Endodermal cell (in vitro differentiated cells): ENCODE measurements around the gene C13orf42. TPM values are rescaled to one million over a fixed set of nuclear protein-coding genes. Genes with fewer than 3 reads are reported as not detected.

ENCODE experiments used
- DNase-seq: peaks from one replicate; pipeline ENCODE4 v3.0.0-alpha.2; 2017
- H3K27ac ChIP-seq: 2 replicates; pipeline ENCODE4 v1.5.1; 2013; ENCODE audit warnings: mild to moderate bottlenecking, low read depth, low read length, moderate library complexity
- H3K27me3 ChIP-seq: 2 replicates; pipeline ENCODE4 v1.6.1; 2013; ENCODE audit warnings: mild to moderate bottlenecking, low read length, moderate library complexity; ENCODE audit not compliant: insufficient read depth, control insufficient read depth, poor library complexity, severe bottlenecking
- H3K36me3 ChIP-seq: 2 replicates; pipeline ENCODE4 v1.7.0; 2013; ENCODE audit warnings: mild to moderate bottlenecking, low read length, moderate library complexity; ENCODE audit not compliant: control insufficient read depth, insufficient read depth
- H3K4me1 ChIP-seq: one replicate; pipeline ENCODE4 v1.7.0; 2013; ENCODE audit warnings: low read length; ENCODE audit not compliant: control insufficient read depth, insufficient read depth
- H3K4me3 ChIP-seq: 2 replicates; pipeline ENCODE4 v1.5.1; 2013; ENCODE audit warnings: mild to moderate bottlenecking, low read length, moderate library complexity
- H3K9ac ChIP-seq: 2 replicates; pipeline ENCODE4 v1.6.1; 2013; ENCODE audit warnings: mild to moderate bottlenecking, low read length, moderate library complexity; ENCODE audit not compliant: poor library complexity, severe bottlenecking; ENCODE audit errors: extremely low read depth
- H3K9me3 ChIP-seq: 2 replicates; pipeline ENCODE4 v1.6.1; 2013; ENCODE audit warnings: mild to moderate bottlenecking, low read length, moderate library complexity; ENCODE audit not compliant: control insufficient read depth
- H3K27ac Mint-ChIP-seq: 2 replicates; pipeline ENCODE4 v1.8.0; 2020; ENCODE audit warnings: mixed read lengths
- H3K27me3 Mint-ChIP-seq: 2 replicates; pipeline ENCODE4 v1.8.0; 2021; ENCODE audit warnings: mild to moderate bottlenecking, mixed read lengths; ENCODE audit not compliant: insufficient read depth
- H3K36me3 Mint-ChIP-seq: 2 replicates; pipeline ENCODE4 v1.8.0; 2020; ENCODE audit warnings: low read depth, mixed read lengths
- H3K4me1 Mint-ChIP-seq: 2 replicates; pipeline ENCODE4 v1.8.0; 2020; ENCODE audit warnings: mixed read lengths
- H3K4me3 Mint-ChIP-seq: 2 replicates; pipeline ENCODE4 v1.8.0; 2020; ENCODE audit warnings: mild to moderate bottlenecking, moderate library complexity, mixed read lengths
- H3K9me3 Mint-ChIP-seq: 2 replicates; pipeline ENCODE4 v1.8.0; 2020; ENCODE audit warnings: mild to moderate bottlenecking, mixed read lengths
- CTCF ChIP-seq: fragments of 200-600 bp; sonication (generic); conservative IDR thresholded peaks from 2 replicates; pipeline ENCODE4 v1.5.0; 2021; ENCODE audit warnings: antibody characterized with exemption, mild to moderate bottlenecking
- WGBS, 2 experiments: methylation state at CpG; one replicate each; pipeline versions ENCODE4 v1.1.5 to v1.1.7; 2013; ENCODE audit warnings: missing lambda C conversion rate in 2 of 2, mixed read lengths in 1 of 2; ENCODE audit not compliant: insufficient coverage in 1 of 2, insufficient read length in 1 of 2; 5-methylcytosine and 5-hydroxymethylcytosine counted together
- total RNA-seq, 2 donors: library from RNA; stranded (reverse); fragmentation: NEBNext Ultra II Directional in 1 of 2; extraction: Animal tissue kit (Norgen Biotek cat#: 25700) in 1 of 2; gene quantifications; 2 replicates in 1 of 2; 3 replicates in 1 of 2; pipeline ENCODE4 v1.2.1, GENCODE V29; 2021

Gene C13orf42
- total RNA-seq, 2 donors from 2014 or later: 19.0 to 27.7 TPM

GRCh38 chr13:51040431-51040830 lies 70.6 kb downstream of the C13orf42 start:
- 92 to 95% methylated on average over 7 of the region's 7 CpGs for WGBS, 2 experiments
- Mint-ChIP-seq H3K36me3 (no peaks in the 10 kb centered on the region), H3K4me3 (no peak overlapping the region), H3K9me3 (no peaks in the 10 kb centered on the region), H3K27ac (no peak overlapping the region), H3K27me3 (no peaks in the 10 kb centered on the region), H3K4me1 (no peaks in the 10 kb centered on the region)
- no peak overlapping the region for H3K27ac ChIP-seq
- no peak overlapping the region for H3K9ac ChIP-seq
- no peaks in the 10 kb centered on the region for H3K36me3 ChIP-seq
- peak; percentile 19 for DNase-seq
- H3K4me3 ChIP-seq: no peak overlapping the region
- no peaks in the 10 kb centered on the region for H3K9me3 ChIP-seq
- no peak for TF ChIP-seq CTCF
- H3K4me1 ChIP-seq: no peaks in the 10 kb centered on the region
- H3K27me3 ChIP-seq: no peaks in the 10 kb centered on the region

- Mint-ChIP-seq H3K27ac (no peak overlapping the region), H3K4me1 (no peaks in the 10 kb centered on the region), H3K27me3 (no peaks in the 10 kb centered on the region), H3K36me3 (no peaks in the 10 kb centered on the region), H3K9me3 (no peaks in the 10 kb centered on the region), H3K4me3 (no peak overlapping the region)
- Histone ChIP-seq H3K9me3 (no peaks in the 10 kb centered on the region), H3K27me3 (no peaks in the 10 kb centered on the region), H3K36me3 (no peaks in the 10 kb centered on the region), H3K9ac (no peak overlapping the region), H3K27ac (no peak overlapping the region), H3K4me1 (no peaks in the 10 kb centered on the region), H3K4me3 (no peak overlapping the region)
- TF ChIP-seq CTCF: no peak
- DNase-seq: no peak
- WGBS, 2 experiments: 93% methylated on average over 2 of the region's 2 CpGs; no CpG with 5 or more reads in 1 of the 2 experiments
Measured at GRCh38 chr13:51036418-51036817, 74.7 kb downstream of the C13orf42 start.

GRCh38 chr13:51035978-51036377 lies 75.1 kb downstream of the C13orf42 start:
- Mint-ChIP-seq H3K27ac (no peak overlapping the region), H3K9me3 (no peaks in the 10 kb centered on the region), H3K27me3 (no peaks in the 10 kb centered on the region), H3K36me3 (no peaks in the 10 kb centered on the region), H3K4me1 (no peaks in the 10 kb centered on the region), H3K4me3 (no peak overlapping the region)
- Histone ChIP-seq H3K9ac (no peak overlapping the region), H3K27me3 (no peaks in the 10 kb centered on the region), H3K9me3 (no peaks in the 10 kb centered on the region), H3K4me1 (no peaks in the 10 kb centered on the region), H3K4me3 (no peak overlapping the region), H3K36me3 (no peaks in the 10 kb centered on the region), H3K27ac (no peak overlapping the region)
- peak; percentile 17 for DNase-seq
- no peak for TF ChIP-seq CTCF
- 98% methylated on average over 2 of the region's 2 CpGs; no CpG with 5 or more reads in 1 of the 2 experiments for WGBS, 2 experiments
